Activated CD8-positive, alpha-beta T cell treated with anti-CD3 and anti-CD28 coated beads, Interleukin-2, amount 10 ng/mL, durations not matched to agents 7 days and 5 days (primary cell): ENCODE measurements around the gene TMEM259. TPM values are rescaled to one million over a fixed set of nuclear protein-coding genes. Genes with fewer than 3 reads are reported as not detected.
A peak's percentile ranks its signal among the peaks of the same experiment; 100 is the strongest.

Experiments
- ATAC-seq: fragments of 150-1000 bp; cut with Tn5 transposase; one replicate; pipeline ENCODE4 v1.10.0; 2021; ENCODE audit warnings: moderate library complexity
- CTCF ChIA-PET: fragments of 350-600 bp; sonication (Branson Sonifier 250); formaldehyde crosslinking; loops from one replicate; lab custom pipeline; 2021; ENCODE audit warnings: antibody characterized with exemption; lab: Charles Lee
- POLR2A ChIA-PET: fragments of 350-600 bp; sonication (Branson Sonifier 250); formaldehyde crosslinking; loops from one replicate; lab custom pipeline; 2021; ENCODE audit warnings: antibody characterized with exemption; lab: Charles Lee
- DNase-seq: peaks from one replicate; pipeline ENCODE4 v3.0.0-alpha.2; 2020
- H3K27ac Mint-ChIP-seq: one replicate; pipeline ENCODE4 v1.8.0; 2021; ENCODE audit warnings: mild to moderate bottlenecking, mixed read lengths
- H3K27me3 Mint-ChIP-seq: one replicate; pipeline ENCODE4 v1.8.0; 2021; ENCODE audit warnings: low read depth, mixed read lengths
- H3K36me3 Mint-ChIP-seq: one replicate; pipeline ENCODE4 v1.8.0; 2021; ENCODE audit warnings: low read depth, mixed read lengths
- H3K4me1 Mint-ChIP-seq: one replicate; pipeline ENCODE4 v1.8.0; 2021; ENCODE audit warnings: low read depth, mixed read lengths
- H3K4me3 Mint-ChIP-seq: one replicate; pipeline ENCODE4 v1.8.0; 2021; ENCODE audit warnings: mild to moderate bottlenecking, mixed read lengths
- H3K9me3 Mint-ChIP-seq: one replicate; pipeline ENCODE4 v1.8.0; 2022; ENCODE audit warnings: mixed read lengths; ENCODE audit not compliant: insufficient read depth
- total RNA-seq, 2 experiments: library from RNA; stranded (reverse); gene quantifications; one replicate each; pipeline ENCODE4 v1.2.3, GENCODE V29; 2021

The TMEM259 gene
- total RNA-seq, 2 experiments from 2014 or later, result 153 to 160 TPM

DNA sequence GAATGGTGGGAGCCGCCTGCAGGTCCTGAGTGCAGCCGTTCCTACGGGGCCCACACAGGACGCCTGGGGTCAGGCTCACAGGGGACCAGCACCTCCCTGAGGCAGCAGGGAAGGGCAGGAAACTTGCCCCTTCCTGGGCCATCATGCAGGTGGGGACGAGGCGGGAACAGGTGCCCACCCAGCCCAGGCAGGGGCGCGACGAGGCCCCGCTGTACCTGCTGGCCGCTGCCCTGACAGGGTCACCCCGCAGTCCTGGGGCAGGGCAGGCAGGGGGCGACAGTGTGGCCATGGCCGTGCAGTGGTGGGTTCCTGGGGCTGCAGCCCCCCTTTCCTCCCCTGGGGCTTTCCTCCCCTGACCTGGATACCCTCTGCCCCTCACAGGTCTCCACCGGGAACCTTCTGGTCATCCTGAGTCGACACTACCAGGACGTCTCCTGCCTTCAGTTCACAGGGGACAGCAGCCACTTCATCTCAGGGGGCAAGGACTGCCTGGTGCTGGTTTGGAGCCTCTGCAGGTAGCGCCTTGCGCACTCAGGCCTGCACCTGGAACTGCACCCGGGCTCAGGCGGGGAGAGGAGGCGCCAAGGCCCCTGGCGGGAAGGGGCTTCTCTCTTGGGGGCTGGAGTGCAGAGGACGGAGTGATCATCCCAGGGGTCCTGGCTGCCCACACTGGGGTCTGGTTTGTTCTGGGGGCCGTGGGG, 31.4 kb downstream of the TMEM259 start:
- no peaks in the 10 kb centered on the region for H3K9me3 Mint-ChIP-seq
- ATAC-seq (no peak), DNase-seq (no peak)
- peaks cover 28% of the 10 kb centered on the region for H3K4me1 Mint-ChIP-seq
- H3K27ac Mint-ChIP-seq, result no peak overlapping the region
- peaks cover 20% of the 10 kb centered on the region for H3K36me3 Mint-ChIP-seq
- ChIA-PET POLR2A (interaction anchor here (0.7 kb wide), 1 partner anchor 569 kb away, joined by 3 read pairs; no protein-coding TSS in a partner anchor), CTCF (no interaction called here)
- no peaks in the 10 kb centered on the region for H3K27me3 Mint-ChIP-seq
- H3K4me3 Mint-ChIP-seq, result no peak overlapping the region

- Mint-ChIP-seq H3K4me3 (no peak overlapping the region), H3K27me3 (no peaks in the 10 kb centered on the region), H3K27ac (peak overlapping the region; percentile 34), H3K9me3 (no peaks in the 10 kb centered on the region), H3K4me1 (peaks cover 37% of the 10 kb centered on the region), H3K36me3 (peaks cover 20% of the 10 kb centered on the region)
- ChIA-PET CTCF (no interaction called here), POLR2A (no interaction called here)
- ATAC-seq (no peak), DNase-seq (no peak)
Measured at GRCh38 chr19:988510-988909, 32.4 kb downstream of the TMEM259 start.

- ChIA-PET POLR2A (no interaction called here), CTCF (no interaction called here)
- no peak overlapping the region for H3K27ac Mint-ChIP-seq
- no peak for DNase-seq
- H3K27me3 Mint-ChIP-seq, result no peaks in the 10 kb centered on the region
- no peak overlapping the region for H3K4me3 Mint-ChIP-seq
- ATAC-seq, result no peak
- no peaks in the 10 kb centered on the region for H3K9me3 Mint-ChIP-seq
- peaks cover 19% of the 10 kb centered on the region for H3K36me3 Mint-ChIP-seq
- peaks cover 38% of the 10 kb centered on the region for H3K4me1 Mint-ChIP-seq
Measured at GRCh38 chr19:988081-988480, 32.8 kb downstream of the TMEM259 start.

DNA sequence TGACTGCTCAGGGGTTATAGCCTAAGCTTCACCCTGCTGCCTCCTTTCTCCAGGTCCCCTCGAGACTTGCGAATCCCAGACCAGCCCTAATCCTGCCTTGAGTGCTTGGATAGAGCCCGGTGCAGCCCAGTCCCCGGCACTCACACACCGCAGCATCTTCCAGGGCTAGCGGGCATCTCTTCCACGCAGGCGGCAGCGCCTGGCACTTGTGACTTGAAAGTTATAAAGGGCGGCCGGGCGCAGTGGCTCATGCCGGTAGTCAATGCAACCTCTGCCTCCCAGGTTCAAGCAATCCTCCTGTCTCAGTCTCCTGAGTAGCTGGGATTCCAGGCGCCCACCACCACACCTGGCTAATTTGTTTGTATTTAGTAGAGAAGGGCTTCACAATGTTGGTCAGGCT, 34.8 kb downstream of the TMEM259 start:
- POLR2A ChIA-PET, result no interaction called here

DNA sequence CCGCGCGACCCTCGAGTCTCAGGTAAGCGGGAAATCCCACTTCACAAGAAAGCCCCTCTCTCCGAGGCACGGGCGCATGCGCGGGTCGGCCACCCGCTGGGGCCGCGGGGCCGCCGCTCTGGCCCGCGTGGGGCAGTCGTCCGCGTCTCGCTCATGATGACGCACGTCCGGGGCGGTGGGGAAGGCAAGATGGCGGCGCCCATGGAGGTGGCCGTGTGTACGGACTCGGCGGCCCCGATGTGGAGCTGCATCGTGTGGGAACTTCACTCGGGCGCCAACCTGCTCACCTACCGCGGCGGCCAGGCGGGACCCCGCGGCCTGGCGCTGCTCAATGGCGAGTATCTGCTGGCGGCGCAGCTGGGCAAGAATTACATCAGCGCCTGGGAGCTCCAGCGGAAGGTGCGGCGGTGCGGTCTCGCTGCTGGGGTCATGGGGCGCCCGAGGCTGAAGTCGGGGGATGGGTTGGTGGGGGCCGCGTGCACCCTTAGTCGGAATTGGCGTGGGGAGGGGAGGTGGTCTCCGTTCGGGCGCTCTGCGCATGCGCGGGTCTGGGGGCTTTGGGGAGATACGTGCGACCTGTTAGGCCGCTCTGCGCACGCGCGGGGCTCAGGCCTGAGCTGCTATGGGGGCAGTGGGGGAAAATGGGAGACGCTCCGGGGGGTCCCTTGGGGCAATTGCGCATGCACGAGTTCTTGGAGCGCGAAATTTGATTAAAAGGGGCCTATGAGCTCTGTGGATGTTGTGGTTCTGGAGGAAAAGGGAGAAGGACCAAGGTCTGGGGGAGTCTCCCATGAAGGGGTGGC, 36.6 kb downstream of the TMEM259 start, which contains the start of gene WDR18:
WDR18 (plus strand) TSS at position 181 of the 803 bp plus-strand sequence; CDS start at position 190, 9 bp downstream.
- peaks cover 6% of the 10 kb centered on the region for H3K36me3 Mint-ChIP-seq
- peak within 1 kb of the TSS; percentile 90 for H3K27ac Mint-ChIP-seq
- ChIA-PET POLR2A (interaction anchor here (0.8 to 2.1 kb wide), 12 partner anchors 11 to 186 kb away, joined by 3 to 13 read pairs (median 4); partner anchors contain the start of genes MED16 and RNU6-9), CTCF (interaction anchor here (0.8 to 5.6 kb wide), 17 partner anchors 9 to 256 kb away, joined by 3 to 125 read pairs (median 4); partner anchors contain the start of gene RNU6-9)
- no peaks in the 10 kb centered on the region for H3K9me3 Mint-ChIP-seq
- ATAC-seq (peak; percentile 91), DNase-seq (peak; percentile 94)
- peaks cover 34% of the 10 kb centered on the region for H3K4me1 Mint-ChIP-seq
- H3K27me3 Mint-ChIP-seq, result no peaks in the 10 kb centered on the region
- H3K4me3 Mint-ChIP-seq, result peak within 1 kb of the TSS; percentile 91

More for the DNA sequence above, 34.8 kb downstream of the TMEM259 start:
- DNase-seq (no peak), ATAC-seq (no peak)
- H3K36me3 Mint-ChIP-seq, result peaks cover 14% of the 10 kb centered on the region
- no peak overlapping the region for H3K27ac Mint-ChIP-seq
- CTCF ChIA-PET, result interaction anchor here (5.6 kb wide), 1 partner anchor 122 kb away, joined by 53 read pairs; no protein-coding TSS in a partner anchor
- H3K9me3 Mint-ChIP-seq, result no peaks in the 10 kb centered on the region
- peaks cover 38% of the 10 kb centered on the region for H3K4me1 Mint-ChIP-seq
- no peak overlapping the region for H3K4me3 Mint-ChIP-seq
- H3K27me3 Mint-ChIP-seq, result no peaks in the 10 kb centered on the region

DNA sequence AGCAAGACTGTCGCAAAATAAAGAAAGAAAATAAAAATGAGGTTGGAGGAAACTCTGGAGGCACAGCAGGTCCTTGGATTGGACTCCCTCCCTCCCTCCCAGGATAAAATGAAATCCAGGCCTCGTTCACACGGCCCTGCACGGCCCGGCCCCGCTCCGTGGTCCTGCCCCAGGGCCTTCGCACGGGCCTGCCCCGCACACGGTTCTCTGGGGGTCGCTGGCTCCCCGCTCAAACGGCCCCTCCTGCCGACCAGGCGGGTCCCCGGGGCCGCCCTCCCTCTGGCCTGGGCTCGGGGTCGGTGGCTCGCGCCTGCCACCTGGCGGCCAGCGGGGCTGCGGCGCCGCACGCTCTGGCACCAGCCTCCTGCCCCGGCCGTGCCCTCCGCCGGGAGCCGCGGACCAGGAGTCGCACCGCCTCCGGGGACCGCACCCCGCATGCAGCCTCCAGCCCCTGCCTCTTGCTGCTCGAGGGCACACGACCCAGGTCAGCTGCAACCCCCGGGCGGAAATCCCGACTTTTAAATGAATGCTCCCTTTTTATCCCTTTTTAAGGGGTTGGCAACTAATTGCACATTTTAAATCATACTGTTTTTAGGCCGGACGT, 38.3 kb downstream of the TMEM259 start:
- ATAC-seq, result peak; percentile 86
- Mint-ChIP-seq H3K27me3 (no peaks in the 10 kb centered on the region), H3K4me3 (no peak overlapping the region), H3K9me3 (no peaks in the 10 kb centered on the region), H3K4me1 (peaks cover 22% of the 10 kb centered on the region), H3K36me3 (peaks cover 3% of the 10 kb centered on the region), H3K27ac (no peak overlapping the region)
- CTCF ChIA-PET, result interaction anchor here (5.4 to 5.6 kb wide), 2 partner anchors 60 to 119 kb away, joined by 53 to 125 read pairs; no protein-coding TSS in a partner anchor
- POLR2A ChIA-PET, result no interaction called here
- DNase-seq, result peak; percentile 80

- H3K27ac Mint-ChIP-seq, result no peak overlapping the region
- no peak for DNase-seq
- ChIA-PET POLR2A (interaction anchor here (1.2 kb wide), 1 partner anchor 9 kb away, joined by 3 read pairs; no protein-coding TSS in a partner anchor), CTCF (interaction anchor here (5.4 to 5.6 kb wide), 2 partner anchors 58 to 117 kb away, joined by 53 to 125 read pairs; no protein-coding TSS in a partner anchor)
- no peaks in the 10 kb centered on the region for H3K27me3 Mint-ChIP-seq
- ATAC-seq, result no peak
- no peaks in the 10 kb centered on the region for H3K36me3 Mint-ChIP-seq
- no peak overlapping the region for H3K4me3 Mint-ChIP-seq
- H3K9me3 Mint-ChIP-seq, result no peaks in the 10 kb centered on the region
- H3K4me1 Mint-ChIP-seq, result peaks cover 18% of the 10 kb centered on the region
Measured at GRCh38 chr19:980133-980998, 40.6 kb downstream of the TMEM259 start.

DNA sequence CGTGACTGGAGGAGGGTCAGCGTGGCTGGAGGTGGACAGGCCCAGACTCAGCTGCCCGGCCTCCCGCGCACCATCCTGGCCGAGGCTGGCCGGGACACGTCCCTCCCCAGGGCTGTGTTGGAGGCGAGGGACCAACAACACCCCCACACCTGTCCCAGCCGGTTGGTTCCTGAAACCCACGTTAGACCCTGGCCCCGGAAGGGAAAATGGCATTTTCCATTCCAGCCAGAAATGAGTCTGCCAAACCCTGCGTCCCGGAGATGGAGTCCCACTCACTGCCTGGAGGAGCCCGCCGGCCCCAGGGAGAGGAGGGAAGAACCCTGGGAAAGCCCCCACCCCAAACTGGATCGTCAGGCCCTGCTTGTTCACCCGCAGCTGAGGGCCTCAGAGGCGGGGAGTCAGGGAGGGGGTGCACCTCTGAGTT, 41.6 kb downstream of the TMEM259 start:
- Mint-ChIP-seq H3K27me3 (no peaks in the 10 kb centered on the region), H3K4me3 (no peak overlapping the region), H3K27ac (no peak overlapping the region), H3K4me1 (peaks cover 9% of the 10 kb centered on the region), H3K9me3 (no peaks in the 10 kb centered on the region), H3K36me3 (no peaks in the 10 kb centered on the region)
- CTCF ChIA-PET, result no interaction called here
- no peak for DNase-seq
- POLR2A ChIA-PET, result interaction anchor here (1.2 kb wide), 1 partner anchor 8 kb away, joined by 3 read pairs; no protein-coding TSS in a partner anchor
- ATAC-seq, result no peak

DNA sequence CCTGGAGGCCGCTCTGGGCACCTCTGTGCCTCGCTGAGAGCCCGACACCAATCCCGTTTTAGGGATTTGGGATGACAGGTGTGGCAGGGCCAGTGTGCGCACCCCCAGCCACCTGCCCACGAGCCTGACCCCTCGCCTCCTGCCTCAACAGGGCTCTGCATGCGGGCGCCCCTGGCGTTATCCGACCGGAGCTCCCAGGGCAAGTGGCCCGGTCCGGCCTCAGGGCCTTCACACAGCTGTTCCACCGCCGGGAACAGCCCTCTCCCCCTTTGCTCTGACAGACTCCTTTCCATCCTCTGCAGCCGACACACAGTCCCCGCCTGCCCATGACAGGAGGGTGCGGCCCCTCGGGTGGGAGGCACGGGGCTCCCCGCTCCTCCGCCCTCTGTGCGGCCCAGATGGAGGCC, 43.9 kb downstream of the TMEM259 start:
- Mint-ChIP-seq H3K9me3 (no peaks in the 10 kb centered on the region), H3K4me1 (no peaks in the 10 kb centered on the region), H3K36me3 (peaks cover 7% of the 10 kb centered on the region), H3K27ac (no peak overlapping the region), H3K27me3 (no peaks in the 10 kb centered on the region), H3K4me3 (no peak overlapping the region)
- DNase-seq (no peak), ATAC-seq (no peak)
- ChIA-PET POLR2A (interaction anchor here (1.1 kb wide), 1 partner anchor 54 kb away, joined by 3 read pairs; no protein-coding TSS in a partner anchor), CTCF (no interaction called here)

GRCh38 chr19:976476-976875, 44.4 kb downstream of the TMEM259 start:
- CTCF ChIA-PET, result interaction anchor here (1.2 kb wide), 1 partner anchor 8 kb away, joined by 3 read pairs; no protein-coding TSS in a partner anchor
- H3K27ac Mint-ChIP-seq, result no peak overlapping the region
- H3K9me3 Mint-ChIP-seq, result no peaks in the 10 kb centered on the region
- DNase-seq (no peak), ATAC-seq (no peak)
- POLR2A ChIA-PET, result no interaction called here
- H3K36me3 Mint-ChIP-seq, result peaks cover 10% of the 10 kb centered on the region
- H3K4me3 Mint-ChIP-seq, result no peak overlapping the region
- H3K27me3 Mint-ChIP-seq, result no peaks in the 10 kb centered on the region
- no peaks in the 10 kb centered on the region for H3K4me1 Mint-ChIP-seq
